Astrocyte (in vitro differentiated cells and primary cell): ENCODE data around the gene PDP2. TPM values are rescaled to one million over a fixed set of nuclear protein-coding genes. Genes with fewer than 3 reads are reported as not detected.

Experiments used
- DNase-seq: peaks from one replicate; pipeline ENCODE4 v3.0.0-alpha.2; 2010; ENCODE audit warnings: low read depth
- FAIRE-seq: peaks from 2 replicates; lab custom pipeline; 2011; peaks lifted over from hg19 to GRCh38; lab: Jason Lieb, UNC
- H2AFZ ChIP-seq: 2 replicates; pipeline ENCODE4 v1.6.0; 2012; ENCODE audit warnings: low read depth, low read length, inconsistent platforms
- H3K27ac ChIP-seq: 2 replicates; pipeline ENCODE4 v1.5.1; 2011; ENCODE audit warnings: low read depth, low read length, inconsistent platforms
- H3K27me3 ChIP-seq: 2 replicates; pipeline ENCODE4 v1.6.0; 2011; ENCODE audit warnings: low read length, inconsistent platforms; ENCODE audit not compliant: insufficient read depth
- H3K36me3 ChIP-seq: 2 replicates; pipeline ENCODE4 v1.5.1; 2011; ENCODE audit warnings: low read length, inconsistent platforms; ENCODE audit not compliant: insufficient read depth
- H3K4me1 ChIP-seq: 2 replicates; pipeline ENCODE4 v1.5.1; 2011; ENCODE audit warnings: low read length, inconsistent platforms; ENCODE audit not compliant: insufficient read depth
- H3K4me2 ChIP-seq: 2 replicates; pipeline ENCODE4 v1.6.0; 2012; ENCODE audit warnings: low read length, inconsistent platforms
- H3K4me3 ChIP-seq: 2 replicates; pipeline ENCODE4 v1.5.1; 2011; ENCODE audit warnings: low read depth, mild to moderate bottlenecking, low read length, inconsistent platforms; ENCODE audit not compliant: insufficient read depth
- H3K79me2 ChIP-seq: 2 replicates; pipeline ENCODE4 v1.6.0; 2012; ENCODE audit warnings: mild to moderate bottlenecking, low read length, inconsistent platforms; ENCODE audit not compliant: insufficient read depth
- H3K9ac ChIP-seq: 2 replicates; pipeline ENCODE4 v1.6.0; 2012; ENCODE audit warnings: mild to moderate bottlenecking, low read length, inconsistent platforms
- H3K9me3 ChIP-seq: 2 replicates; pipeline ENCODE4 v1.5.1; 2012; ENCODE audit warnings: low read depth, mild to moderate bottlenecking, low read length, inconsistent platforms; ENCODE audit not compliant: insufficient read depth
- H4K20me1 ChIP-seq: 2 replicates; pipeline ENCODE4 v1.6.0; 2012; ENCODE audit warnings: low read length, inconsistent platforms; ENCODE audit not compliant: insufficient read depth
- H3K27ac Mint-ChIP-seq: one replicate; pipeline ENCODE4 v1.8.0; 2021; ENCODE audit warnings: mild to moderate bottlenecking, mixed read lengths; ENCODE audit not compliant: unreplicated experiment
- H3K27me3 Mint-ChIP-seq: one replicate; pipeline ENCODE4 v1.8.0; 2021; ENCODE audit warnings: low read depth, mixed read lengths; ENCODE audit not compliant: unreplicated experiment
- H3K36me3 Mint-ChIP-seq: one replicate; pipeline ENCODE4 v1.8.0; 2021; ENCODE audit warnings: low read depth, mixed read lengths; ENCODE audit not compliant: unreplicated experiment
- H3K4me1 Mint-ChIP-seq: one replicate; pipeline ENCODE4 v1.8.0; 2021; ENCODE audit warnings: low read depth, mixed read lengths; ENCODE audit not compliant: unreplicated experiment
- H3K4me3 Mint-ChIP-seq: one replicate; pipeline ENCODE4 v1.8.0; 2021; ENCODE audit warnings: mild to moderate bottlenecking, moderate library complexity, mixed read lengths; ENCODE audit not compliant: unreplicated experiment
- H3K9me3 Mint-ChIP-seq: one replicate; pipeline ENCODE4 v1.8.0; 2021; ENCODE audit warnings: mild to moderate bottlenecking, mixed read lengths; ENCODE audit not compliant: unreplicated experiment
- EZH2 ChIP-seq: IDR thresholded peaks from 2 replicates; pipeline ENCODE4 v1.6.1; 2012; ENCODE audit warnings: mild to moderate bottlenecking, low read length, inconsistent platforms; ENCODE audit not compliant: insufficient read depth
- total RNA-seq: library from RNA; stranded (reverse); gene quantifications from 2 replicates; pipeline ENCODE4 v1.2.1, GENCODE V29; 2021
- TF ChIP-seq, protein P1 (sequence below): IDR thresholded peaks from 2 replicates; pipeline ENCODE4 v1.5.1; 2011; ENCODE audit warnings: low read depth, mild to moderate bottlenecking, inconsistent platforms, low read length, moderate library complexity; ENCODE audit not compliant: insufficient read depth

The PDP2 gene
- total RNA-seq, 1 donor from 2014 or later = 16.8 TPM

DNA sequence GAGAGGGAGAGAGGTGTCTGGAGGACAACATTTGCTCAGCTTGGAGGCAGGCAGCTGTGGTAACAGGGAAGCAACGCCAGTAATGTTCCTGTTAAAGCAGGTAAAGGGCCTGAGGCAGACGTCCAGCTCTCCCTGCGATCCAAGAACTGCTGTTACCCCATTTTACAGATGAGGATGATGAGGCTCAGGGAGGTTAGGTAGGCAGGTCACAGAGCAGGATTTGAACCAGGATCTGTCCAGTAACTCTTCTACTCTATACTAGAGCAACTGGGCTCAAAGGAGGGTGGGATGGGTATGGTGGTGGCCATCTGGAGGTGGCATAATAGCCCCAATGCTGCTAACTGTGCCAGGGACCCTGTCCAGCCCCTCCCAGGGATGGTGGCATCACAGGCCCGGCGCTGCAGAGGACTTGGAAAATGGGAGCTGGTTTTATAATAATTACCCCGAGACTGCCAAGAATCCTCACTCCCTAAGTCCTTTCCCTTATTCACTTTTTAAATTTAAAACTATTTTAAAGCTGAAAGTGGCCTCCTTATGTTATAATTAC is 24.1 kb upstream of the PDP2 start:
- Histone ChIP-seq H3K79me2 (no peaks in the 10 kb centered on the region), H3K27ac (no peak overlapping the region), H3K4me2 (no peak overlapping the region), H3K9ac (no peak overlapping the region), H3K4me1 (peaks cover 8% of the 10 kb centered on the region), H3K9me3 (no peaks in the 10 kb centered on the region), H3K4me3 (no peak overlapping the region), H4K20me1 (peaks cover 6% of the 10 kb centered on the region), H2AFZ (no peak overlapping the region), H3K27me3 (peaks cover 3% of the 10 kb centered on the region), H3K36me3 (no peaks in the 10 kb centered on the region)
- no peak for FAIRE-seq
- Mint-ChIP-seq H3K36me3 (no peaks in the 10 kb centered on the region), H3K4me1 (no peaks in the 10 kb centered on the region), H3K4me3 (no peak overlapping the region), H3K27me3 (peaks cover 49% of the 10 kb centered on the region), H3K9me3 (no peaks in the 10 kb centered on the region), H3K27ac (no peak overlapping the region)
- TF ChIP-seq, protein P1, sequence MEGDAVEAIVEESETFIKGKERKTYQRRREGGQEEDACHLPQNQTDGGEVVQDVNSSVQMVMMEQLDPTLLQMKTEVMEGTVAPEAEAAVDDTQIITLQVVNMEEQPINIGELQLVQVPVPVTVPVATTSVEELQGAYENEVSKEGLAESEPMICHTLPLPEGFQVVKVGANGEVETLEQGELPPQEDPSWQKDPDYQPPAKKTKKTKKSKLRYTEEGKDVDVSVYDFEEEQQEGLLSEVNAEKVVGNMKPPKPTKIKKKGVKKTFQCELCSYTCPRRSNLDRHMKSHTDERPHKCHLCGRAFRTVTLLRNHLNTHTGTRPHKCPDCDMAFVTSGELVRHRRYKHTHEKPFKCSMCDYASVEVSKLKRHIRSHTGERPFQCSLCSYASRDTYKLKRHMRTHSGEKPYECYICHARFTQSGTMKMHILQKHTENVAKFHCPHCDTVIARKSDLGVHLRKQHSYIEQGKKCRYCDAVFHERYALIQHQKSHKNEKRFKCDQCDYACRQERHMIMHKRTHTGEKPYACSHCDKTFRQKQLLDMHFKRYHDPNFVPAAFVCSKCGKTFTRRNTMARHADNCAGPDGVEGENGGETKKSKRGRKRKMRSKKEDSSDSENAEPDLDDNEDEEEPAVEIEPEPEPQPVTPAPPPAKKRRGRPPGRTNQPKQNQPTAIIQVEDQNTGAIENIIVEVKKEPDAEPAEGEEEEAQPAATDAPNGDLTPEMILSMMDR = no peak
- no peak for TF ChIP-seq EZH2
- DNase-seq = no peak

DNA sequence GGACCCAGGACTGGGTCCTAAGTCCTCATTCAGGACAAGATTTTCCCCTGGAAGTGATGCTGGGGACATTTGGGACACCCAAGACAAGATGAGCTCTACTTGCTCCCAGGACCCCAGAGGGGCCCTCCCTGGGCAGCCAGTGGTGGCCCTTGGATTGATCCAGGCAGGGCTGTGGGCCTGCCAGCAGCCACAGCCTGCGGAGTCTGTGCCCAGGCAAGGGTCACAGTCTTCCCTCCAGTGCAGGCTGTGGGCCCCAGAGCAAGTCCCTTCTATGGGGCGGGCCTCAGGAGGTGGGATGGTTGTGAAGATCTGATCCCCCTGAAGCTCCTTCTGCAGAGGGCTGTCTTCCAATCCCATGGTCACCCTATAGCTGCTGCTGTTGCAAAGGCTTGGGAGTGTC is 23.5 kb upstream of the PDP2 start:
- no peak for TF ChIP-seq EZH2
- TF ChIP-seq, protein P1 = no peak
- H3K79me2 ChIP-seq = no peaks in the 10 kb centered on the region
- no peak overlapping the region for H3K9ac ChIP-seq
- H3K27ac ChIP-seq = no peak overlapping the region
- Mint-ChIP-seq H3K36me3 (no peaks in the 10 kb centered on the region), H3K4me3 (no peak overlapping the region), H3K27me3 (peaks cover 48% of the 10 kb centered on the region), H3K27ac (no peak overlapping the region), H3K9me3 (no peaks in the 10 kb centered on the region), H3K4me1 (no peaks in the 10 kb centered on the region)
- peaks cover 3% of the 10 kb centered on the region for H3K27me3 ChIP-seq
- H3K4me2 ChIP-seq = no peak overlapping the region
- H3K36me3 ChIP-seq = no peaks in the 10 kb centered on the region
- FAIRE-seq = no peak
- H3K4me1 ChIP-seq = peaks cover 8% of the 10 kb centered on the region
- no peaks in the 10 kb centered on the region for H3K9me3 ChIP-seq
- peaks cover 6% of the 10 kb centered on the region for H4K20me1 ChIP-seq
- H3K4me3 ChIP-seq = no peak overlapping the region
- no peak for DNase-seq
- H2AFZ ChIP-seq = no peak overlapping the region

GRCh38 chr16:66857437-66857836 is 22.9 kb upstream of the PDP2 start:
- Histone ChIP-seq H3K4me2 (no peak overlapping the region), H3K4me1 (peaks cover 8% of the 10 kb centered on the region), H3K4me3 (no peak overlapping the region), H2AFZ (no peak overlapping the region), H3K79me2 (no peaks in the 10 kb centered on the region), H3K36me3 (no peaks in the 10 kb centered on the region), H3K9me3 (no peaks in the 10 kb centered on the region), H3K27me3 (peaks cover 3% of the 10 kb centered on the region), H3K27ac (no peak overlapping the region), H3K9ac (no peak overlapping the region), H4K20me1 (peaks cover 6% of the 10 kb centered on the region)
- TF ChIP-seq, protein P1 = no peak
- no peak for TF ChIP-seq EZH2
- DNase-seq (no peak), FAIRE-seq (no peak)
- H3K27ac Mint-ChIP-seq = no peak overlapping the region
- H3K36me3 Mint-ChIP-seq = no peaks in the 10 kb centered on the region
- H3K4me1 Mint-ChIP-seq = no peaks in the 10 kb centered on the region
- H3K4me3 Mint-ChIP-seq = no peak overlapping the region
- no peaks in the 10 kb centered on the region for H3K9me3 Mint-ChIP-seq
- peaks cover 46% of the 10 kb centered on the region for H3K27me3 Mint-ChIP-seq
